ENCODE results near the gene TAPBP.
A peak's percentile ranks its signal among the peaks of the same experiment; 100 is the strongest.

Gene TAPBP

GRCh38 chr6:33320315-33321181 is 6.7 kb upstream of the TAPBP start:
- no peak for DNase-seq (ENCODE audit: low read depth in 3 of 3, low spot score in 1 of 3)

GRCh38 chr6:33319939-33320314 is 6.0 kb upstream of the TAPBP start:
- DNase-seq (ENCODE audit: low read depth in 3 of 3, low spot score in 1 of 3) = no peak

GRCh38 chr6:33318426-33319073 is 4.7 kb upstream of the TAPBP start:
- DNase-seq (ENCODE audit: low read depth in 3 of 3, low spot score in 1 of 3) = no peak

GRCh38 chr6:33317669-33318425 is 4.0 kb upstream of the TAPBP start, which contains the start of gene ZBTB22:
TSS of gene ZBTB22 (minus strand) at chr6:33317744. CDS start at chr6:33316916, 828 bp downstream.
- peak; percentile 87 to 92 (median 89) for DNase-seq (ENCODE audit: low read depth in 3 of 3, low spot score in 1 of 3)

GRCh38 chr6:33317419-33317668 is 3.5 kb upstream of the TAPBP start:
- DNase-seq (ENCODE audit: low read depth in 3 of 3, low spot score in 1 of 3) = no peak

- no peak for DNase-seq (ENCODE audit: low read depth in 3 of 3, low spot score in 1 of 3)
Measured at GRCh38 chr6:33316603-33317418, 2.9 kb upstream of the TAPBP start.

GRCh38 chr6:33315793-33316602 is 2.1 kb upstream of the TAPBP start:
- no peak for DNase-seq (ENCODE audit: low read depth in 3 of 3, low spot score in 1 of 3)

GRCh38 chr6:33314943-33315792 is 1.3 kb upstream of the TAPBP start:
- DNase-seq (ENCODE audit: low read depth in 3 of 3, low spot score in 1 of 3) = no peak

GRCh38 chr6:33314515-33314942 is 651 bp upstream of the TAPBP start:
- DNase-seq (ENCODE audit: low read depth in 3 of 3, low spot score in 1 of 3) = peak in 2 of 3 donors; percentile 41 to 50

- no peak for DNase-seq (ENCODE audit: low read depth in 3 of 3, low spot score in 1 of 3)
Measured at GRCh38 chr6:33313105-33313708, 671 bp downstream of the TAPBP start.

GRCh38 chr6:33312361-33313104 is 1.3 kb downstream of the TAPBP start:
- DNase-seq (ENCODE audit: low read depth in 3 of 3, low spot score in 1 of 3) = peak; percentile 65 to 73 (median 68)

- DNase-seq (ENCODE audit: low read depth in 3 of 3, low spot score in 1 of 3) = no peak
Measured at GRCh38 chr6:33306356-33306755, 7.5 kb downstream of the TAPBP start.

- no peak for DNase-seq (ENCODE audit: low read depth in 3 of 3, low spot score in 1 of 3)
Measured at GRCh38 chr6:33305052-33305451, 8.8 kb downstream of the TAPBP start.

GRCh38 chr6:33304216-33304615 is 9.7 kb downstream of the TAPBP start:
- no peak for DNase-seq (ENCODE audit: low read depth in 3 of 3, low spot score in 1 of 3)

- no peak for DNase-seq (ENCODE audit: low read depth in 3 of 3, low spot score in 1 of 3)
Measured at GRCh38 chr6:33301877-33302276, 12.0 kb downstream of the TAPBP start.

- DNase-seq (ENCODE audit: low read depth in 3 of 3, low spot score in 1 of 3) = peak; percentile 86 to 94 (median 90)
Measured at GRCh38 chr6:33299237-33299944, 14.5 kb downstream of the TAPBP start.

GRCh38 chr6:33298773-33299236 is 15.1 kb downstream of the TAPBP start, which contains the start of gene RGL2:
TSS of gene RGL2 (minus strand) at chr6:33298942. CDS start at chr6:33298610, 332 bp downstream.
- DNase-seq (ENCODE audit: low read depth in 3 of 3, low spot score in 1 of 3) = peak in 1 of 3 donors; percentile 49

Measured in stimulated activated CD4-positive, alpha-beta T cell treated with anti-CD3 and anti-CD28 coated beads, TNF-alpha, amount 100 ng/mL, for 1 hour (primary cell).